Measurements from ENCODE around the gene IL17B.

IL17B gene

DNA sequence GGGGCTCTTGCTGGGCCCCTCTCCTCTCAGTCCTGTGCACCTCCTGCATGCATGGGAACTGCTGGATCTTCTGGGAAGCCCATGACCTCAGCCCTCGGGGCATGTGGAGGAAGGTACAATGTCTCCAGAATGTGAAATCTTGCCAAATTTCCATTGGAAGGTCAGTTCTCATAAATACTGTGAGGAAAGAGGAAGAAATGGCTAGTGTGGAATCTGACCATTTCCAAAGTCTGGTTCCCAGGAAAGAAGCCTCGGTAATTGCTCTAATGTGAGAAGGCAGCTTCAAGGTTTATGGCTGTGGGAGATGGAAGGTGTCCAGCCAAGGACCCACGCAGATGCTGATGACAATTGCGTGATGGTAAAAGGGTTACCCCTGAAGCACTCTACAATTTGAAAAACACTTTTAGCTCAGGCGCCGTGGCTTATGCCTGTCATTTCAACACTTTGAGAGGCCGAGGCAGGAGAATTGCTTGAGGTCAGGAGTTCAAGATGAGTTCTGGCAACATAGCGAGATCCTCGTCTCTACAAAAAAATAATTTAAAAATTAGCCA lies 8.1 kb upstream of the IL17B start:
- Histone ChIP-seq H3K4me1 (ENCODE audit: control insufficient read depth, insufficient read depth, low read length) (no peaks in the 10 kb centered on the region), H3K27me3 (ENCODE audit: control insufficient read depth, insufficient read depth, low read length, poor library complexity, severe bottlenecking) (no peaks in the 10 kb centered on the region), H3K9me3 (ENCODE audit: control insufficient read depth, low read length) (no peaks in the 10 kb centered on the region), H3K27ac (ENCODE audit: insufficient read depth, low read depth, low read length, poor library complexity, severe bottlenecking) (no peak overlapping the region), H3K4me3 (ENCODE audit: insufficient read depth, low read depth, low read length) (no peak overlapping the region), H3K36me3 (ENCODE audit: control insufficient read depth, insufficient read depth, low read length) (no peaks in the 10 kb centered on the region)
- WGBS, 2 experiments: 93 to 95% methylated on average over 9 of the region's 9 CpGs

DNA sequence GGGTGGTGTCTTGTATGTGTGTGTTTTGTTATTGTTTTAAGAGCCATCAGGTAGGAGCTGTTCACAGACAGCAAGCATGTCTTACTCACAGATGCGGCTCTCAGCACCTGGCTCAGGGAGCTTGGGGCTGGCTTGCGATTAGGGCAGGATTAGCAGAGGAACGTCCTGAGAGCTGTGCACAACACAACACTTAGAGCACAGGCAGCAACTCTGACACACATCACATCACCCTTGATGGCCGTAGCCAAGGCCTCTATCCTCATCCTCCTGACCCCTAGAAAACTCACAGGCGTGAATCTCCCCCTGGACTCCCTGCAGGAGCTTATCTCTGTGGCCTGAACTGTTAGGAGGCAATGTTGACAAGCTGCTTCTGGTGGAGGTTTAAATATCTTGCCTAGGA lies 7.1 kb upstream of the IL17B start:
- Histone ChIP-seq H3K4me1 (ENCODE audit: control insufficient read depth, insufficient read depth, low read length) (peaks cover 6% of the 10 kb centered on the region), H3K36me3 (ENCODE audit: control insufficient read depth, insufficient read depth, low read length) (no peaks in the 10 kb centered on the region), H3K9me3 (ENCODE audit: control insufficient read depth, low read length) (no peaks in the 10 kb centered on the region), H3K4me3 (ENCODE audit: insufficient read depth, low read depth, low read length) (no peak overlapping the region), H3K27me3 (ENCODE audit: control insufficient read depth, insufficient read depth, low read length, poor library complexity, severe bottlenecking) (no peaks in the 10 kb centered on the region), H3K27ac (ENCODE audit: insufficient read depth, low read depth, low read length, poor library complexity, severe bottlenecking) (no peak overlapping the region)
- 84 to 90% methylated on average over 5 of the region's 5 CpGs for WGBS, 2 experiments

DNA sequence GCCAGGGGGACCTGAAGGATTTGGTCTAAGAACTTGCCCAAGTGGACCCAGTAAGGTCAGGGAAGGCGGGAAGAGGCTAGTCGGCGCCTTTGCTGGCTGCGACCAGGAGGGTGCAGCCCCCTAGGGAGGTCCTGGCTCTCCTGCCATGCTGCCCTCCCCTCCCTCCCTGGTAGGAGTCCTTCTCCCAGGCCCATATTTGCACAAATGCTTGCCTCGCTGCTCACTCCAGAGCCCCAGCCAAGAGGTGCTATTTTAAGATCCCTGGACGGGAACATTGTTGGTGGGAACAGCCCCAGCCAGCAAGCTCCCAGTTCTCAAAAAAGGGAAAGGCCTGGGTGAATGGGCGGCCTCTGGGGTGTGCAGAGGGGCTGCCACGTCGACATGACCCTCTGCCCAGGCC lies 4.3 kb upstream of the IL17B start:
- Histone ChIP-seq H3K4me3 (ENCODE audit: insufficient read depth, low read depth, low read length) (no peak overlapping the region), H3K27ac (ENCODE audit: insufficient read depth, low read depth, low read length, poor library complexity, severe bottlenecking) (no peak overlapping the region), H3K36me3 (ENCODE audit: control insufficient read depth, insufficient read depth, low read length) (no peaks in the 10 kb centered on the region), H3K9me3 (ENCODE audit: control insufficient read depth, low read length) (no peaks in the 10 kb centered on the region), H3K27me3 (ENCODE audit: control insufficient read depth, insufficient read depth, low read length, poor library complexity, severe bottlenecking) (no peaks in the 10 kb centered on the region), H3K4me1 (ENCODE audit: control insufficient read depth, insufficient read depth, low read length) (peaks cover 7% of the 10 kb centered on the region)
- WGBS, 2 experiments: 91 to 95% methylated on average over 9 of the region's 9 CpGs

DNA sequence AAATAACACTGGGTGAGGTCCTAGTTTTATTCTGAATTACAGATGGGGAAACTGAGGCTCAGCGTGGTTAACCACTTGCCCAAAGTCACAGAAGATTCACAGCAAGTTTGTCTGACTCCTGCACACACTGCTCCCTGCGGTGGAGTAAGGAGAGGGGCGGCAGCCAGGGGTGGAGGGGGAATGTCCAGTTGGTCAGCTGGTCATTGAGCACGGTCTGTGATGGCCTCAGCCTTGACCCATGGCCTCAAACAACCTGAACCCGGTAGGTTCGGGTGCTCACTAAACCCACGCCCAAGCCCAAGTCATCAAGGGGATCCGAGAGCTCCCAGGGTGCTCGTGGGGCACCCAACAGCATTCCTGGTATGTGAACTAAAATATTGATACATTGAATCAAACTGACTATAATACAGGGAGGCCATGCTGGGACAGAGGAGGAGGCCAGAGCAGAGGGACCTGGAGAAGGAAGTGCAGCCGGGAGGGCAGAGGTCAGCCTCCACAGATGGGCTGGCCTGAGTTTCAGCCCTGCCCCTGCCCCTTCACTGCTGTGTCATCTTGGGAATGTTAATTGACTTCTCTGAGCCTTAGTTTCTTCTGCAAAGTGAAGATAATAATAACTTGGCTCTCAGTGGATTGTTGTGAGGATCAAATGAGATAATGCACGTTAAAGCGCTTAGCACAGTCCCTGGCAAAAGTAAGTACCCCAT lies 3.6 kb upstream of the IL17B start:
- no peaks in the 10 kb centered on the region for H3K27me3 ChIP-seq (ENCODE audit: control insufficient read depth, insufficient read depth, low read length, poor library complexity, severe bottlenecking)
- H3K36me3 ChIP-seq (ENCODE audit: control insufficient read depth, insufficient read depth, low read length): no peaks in the 10 kb centered on the region
- H3K4me3 ChIP-seq (ENCODE audit: insufficient read depth, low read depth, low read length): no peak overlapping the region
- no peak overlapping the region for H3K27ac ChIP-seq (ENCODE audit: insufficient read depth, low read depth, low read length, poor library complexity, severe bottlenecking)
- peaks cover 7% of the 10 kb centered on the region for H3K4me1 ChIP-seq (ENCODE audit: control insufficient read depth, insufficient read depth, low read length)
- 93% methylated on average over 10 to 12 of the region's 12 CpGs for WGBS, 2 experiments
- H3K9me3 ChIP-seq (ENCODE audit: control insufficient read depth, low read length): no peaks in the 10 kb centered on the region

DNA sequence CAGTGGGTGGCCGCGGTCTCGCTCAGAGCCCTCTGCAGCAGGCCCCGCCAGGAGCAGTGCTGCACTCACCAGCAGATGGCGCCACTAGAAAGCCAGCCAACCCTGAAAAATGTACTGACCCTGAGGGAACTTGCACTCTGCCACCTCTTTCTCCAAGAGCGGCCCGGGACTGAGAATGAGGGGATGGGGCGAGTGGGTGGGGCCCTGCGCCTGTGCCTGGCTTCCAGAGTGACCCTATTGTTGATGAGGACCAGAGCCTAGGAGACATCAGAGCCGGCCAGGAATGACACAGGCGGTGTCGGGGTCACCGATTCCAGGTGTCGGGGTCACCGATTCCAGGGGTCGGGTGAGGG lies 2.9 kb upstream of the IL17B start:
- H3K27ac ChIP-seq (ENCODE audit: insufficient read depth, low read depth, low read length, poor library complexity, severe bottlenecking): no peak overlapping the region
- H3K9me3 ChIP-seq (ENCODE audit: control insufficient read depth, low read length): no peaks in the 10 kb centered on the region
- H3K36me3 ChIP-seq (ENCODE audit: control insufficient read depth, insufficient read depth, low read length): no peaks in the 10 kb centered on the region
- no peaks in the 10 kb centered on the region for H3K27me3 ChIP-seq (ENCODE audit: control insufficient read depth, insufficient read depth, low read length, poor library complexity, severe bottlenecking)
- H3K4me3 ChIP-seq (ENCODE audit: insufficient read depth, low read depth, low read length): no peak overlapping the region
- peaks cover 7% of the 10 kb centered on the region for H3K4me1 ChIP-seq (ENCODE audit: control insufficient read depth, insufficient read depth, low read length)
- 45 to 47% methylated on average over 16 of the region's 16 CpGs for WGBS, 2 experiments

DNA sequence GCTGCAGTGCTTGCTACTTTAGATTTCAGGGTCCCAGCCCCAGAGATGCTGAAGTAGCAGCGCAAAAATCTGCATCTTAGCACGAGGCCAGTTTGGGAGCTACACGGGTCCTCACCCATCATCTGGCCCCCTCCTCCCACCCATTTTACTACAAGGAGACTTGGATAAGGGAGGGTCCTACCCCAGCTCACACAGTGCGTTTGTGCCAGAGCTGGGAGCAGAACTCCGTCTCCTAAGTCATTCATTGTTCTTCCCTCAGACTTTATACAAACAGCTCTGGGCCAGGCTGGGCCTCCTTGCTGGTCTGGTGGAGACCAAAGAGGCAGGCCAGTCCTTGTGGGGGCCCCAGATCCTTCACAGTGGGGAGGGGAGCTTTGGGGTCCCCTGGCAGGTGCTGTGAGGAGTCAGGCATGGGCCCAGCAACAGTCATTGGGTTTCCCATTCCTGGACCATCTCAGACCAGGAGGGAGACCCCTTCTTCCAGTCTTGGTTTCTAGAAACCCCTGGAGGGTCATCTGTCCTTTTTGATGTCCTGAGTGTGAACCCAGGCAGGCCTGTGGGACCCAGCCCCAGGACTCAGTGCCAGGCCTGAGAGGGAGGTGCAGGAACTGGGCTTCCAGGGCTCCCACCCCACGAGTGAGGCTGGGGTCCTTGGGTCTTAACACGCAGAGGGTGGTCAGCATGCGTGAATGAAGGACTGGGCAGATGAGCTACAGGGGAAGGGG lies 2.3 kb upstream of the IL17B start:
- Histone ChIP-seq H3K4me3 (ENCODE audit: insufficient read depth, low read depth, low read length) (no peak overlapping the region), H3K27me3 (ENCODE audit: control insufficient read depth, insufficient read depth, low read length, poor library complexity, severe bottlenecking) (no peaks in the 10 kb centered on the region), H3K9me3 (ENCODE audit: control insufficient read depth, low read length) (no peaks in the 10 kb centered on the region), H3K27ac (ENCODE audit: insufficient read depth, low read depth, low read length, poor library complexity, severe bottlenecking) (no peak overlapping the region), H3K36me3 (ENCODE audit: control insufficient read depth, insufficient read depth, low read length) (no peaks in the 10 kb centered on the region), H3K4me1 (ENCODE audit: control insufficient read depth, insufficient read depth, low read length) (peaks cover 7% of the 10 kb centered on the region)
- WGBS, 2 experiments: 57 to 59% methylated on average over 8 of the region's 8 CpGs

DNA sequence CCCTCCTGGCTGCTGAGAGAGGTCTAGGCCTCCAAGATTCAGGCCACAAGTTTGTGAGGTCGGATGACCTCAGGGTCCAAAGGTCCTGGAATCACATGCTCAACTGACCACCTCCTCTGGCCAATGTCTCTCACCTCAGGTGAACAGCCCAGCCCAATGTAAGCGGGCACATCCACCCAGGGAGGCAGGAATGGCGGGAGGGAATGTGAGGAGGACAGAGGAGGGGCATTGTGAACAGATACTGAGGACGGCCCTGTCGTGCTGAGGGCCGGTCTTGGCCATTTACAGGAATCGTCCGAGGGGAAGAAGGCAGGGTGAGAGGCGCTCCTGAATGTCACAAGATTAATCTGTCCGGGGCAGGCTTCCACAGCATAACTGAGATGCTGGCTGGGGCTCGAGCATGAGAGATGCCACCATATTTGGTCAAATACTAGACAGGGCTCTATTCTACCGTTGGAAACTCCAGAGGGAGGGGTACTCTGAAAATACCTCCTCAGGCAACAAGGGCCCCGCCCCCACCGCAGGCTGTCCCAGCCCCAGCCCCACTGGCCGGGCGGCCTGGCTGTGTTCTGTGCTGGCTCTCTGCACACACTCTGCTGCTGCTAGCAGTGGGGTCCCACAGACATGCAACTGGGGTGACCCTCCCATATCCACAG lies 1.5 kb upstream of the IL17B start:
- peaks cover 7% of the 10 kb centered on the region for H3K4me1 ChIP-seq (ENCODE audit: control insufficient read depth, insufficient read depth, low read length)
- H3K27ac ChIP-seq (ENCODE audit: insufficient read depth, low read depth, low read length, poor library complexity, severe bottlenecking): no peak overlapping the region
- no peaks in the 10 kb centered on the region for H3K36me3 ChIP-seq (ENCODE audit: control insufficient read depth, insufficient read depth, low read length)
- no peak overlapping the region for H3K4me3 ChIP-seq (ENCODE audit: insufficient read depth, low read depth, low read length)
- no peaks in the 10 kb centered on the region for H3K9me3 ChIP-seq (ENCODE audit: control insufficient read depth, low read length)
- H3K27me3 ChIP-seq (ENCODE audit: control insufficient read depth, insufficient read depth, low read length, poor library complexity, severe bottlenecking): no peaks in the 10 kb centered on the region
- WGBS, 2 experiments: 76 to 81% methylated on average over 16 of the region's 16 CpGs

DNA sequence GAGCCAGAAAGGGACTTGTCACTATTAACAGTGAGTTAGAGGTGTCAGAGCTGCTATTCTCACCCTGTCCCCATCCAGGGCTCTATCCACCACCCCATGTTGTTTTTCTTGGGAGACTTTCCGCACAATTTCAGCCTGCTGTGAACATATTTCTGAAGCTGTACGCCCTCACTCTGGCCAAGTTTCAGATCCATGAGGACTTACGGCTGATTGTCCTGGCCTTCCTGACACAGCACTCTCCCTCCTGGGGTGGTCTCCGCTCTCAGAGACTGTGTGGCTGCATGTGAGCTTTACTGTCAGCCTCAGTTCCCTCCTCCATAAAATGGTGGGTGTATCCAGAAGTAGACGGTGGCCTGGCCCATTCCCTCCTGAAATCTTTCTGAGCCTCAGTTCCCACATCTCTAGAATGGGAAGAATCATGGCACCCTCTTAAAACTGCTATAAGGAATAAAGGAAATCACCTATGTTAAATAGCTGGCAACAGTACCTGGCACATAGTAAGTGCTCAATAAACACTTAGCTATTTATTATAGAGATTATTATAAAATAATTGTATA lies 804 bp upstream of the IL17B start:
- H3K9me3 ChIP-seq (ENCODE audit: control insufficient read depth, low read length): no peaks in the 10 kb centered on the region
- H3K27me3 ChIP-seq (ENCODE audit: control insufficient read depth, insufficient read depth, low read length, poor library complexity, severe bottlenecking): no peaks in the 10 kb centered on the region
- no peaks in the 10 kb centered on the region for H3K36me3 ChIP-seq (ENCODE audit: control insufficient read depth, insufficient read depth, low read length)
- H3K4me3 ChIP-seq (ENCODE audit: insufficient read depth, low read depth, low read length): no peak overlapping the region
- no peak overlapping the region for H3K27ac ChIP-seq (ENCODE audit: insufficient read depth, low read depth, low read length, poor library complexity, severe bottlenecking)
- 93 to 94% methylated on average over 5 of the region's 5 CpGs for WGBS, 2 experiments
- H3K4me1 ChIP-seq (ENCODE audit: control insufficient read depth, insufficient read depth, low read length): peaks cover 7% of the 10 kb centered on the region

DNA sequence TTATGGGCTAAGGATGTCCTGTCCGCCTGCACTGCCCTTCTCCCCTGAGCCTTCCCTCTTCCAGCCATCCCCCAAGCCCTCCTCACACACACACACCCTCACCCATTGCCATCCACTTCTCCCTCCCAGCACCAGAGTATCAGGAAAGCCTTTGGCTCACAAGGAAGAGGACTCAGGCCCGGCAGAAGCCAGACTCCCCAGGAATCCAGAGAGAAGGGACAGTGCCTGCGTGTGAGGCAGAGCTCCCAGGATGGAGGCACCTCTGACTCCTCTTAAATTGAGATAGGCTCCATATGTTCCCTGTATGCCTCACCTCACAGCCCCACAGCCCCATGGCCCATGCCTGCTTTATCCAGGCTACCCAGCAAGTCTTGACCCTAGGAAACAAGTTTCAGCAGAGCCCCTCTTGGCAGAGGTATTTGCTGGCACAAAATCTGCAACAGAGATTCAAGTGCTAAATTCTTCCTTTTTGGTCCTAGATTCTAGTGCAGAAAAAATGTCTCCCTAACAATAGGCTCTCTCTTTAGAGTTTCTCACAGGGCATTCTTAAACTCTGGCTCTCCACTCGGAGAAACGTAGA lies 761 bp downstream of the IL17B start:
- Histone ChIP-seq H3K36me3 (ENCODE audit: control insufficient read depth, insufficient read depth, low read length) (no peaks in the 10 kb centered on the region), H3K4me1 (ENCODE audit: control insufficient read depth, insufficient read depth, low read length) (peaks cover 7% of the 10 kb centered on the region), H3K9me3 (ENCODE audit: control insufficient read depth, low read length) (no peaks in the 10 kb centered on the region), H3K27ac (ENCODE audit: insufficient read depth, low read depth, low read length, poor library complexity, severe bottlenecking) (no peak overlapping the region), H3K27me3 (ENCODE audit: control insufficient read depth, insufficient read depth, low read length, poor library complexity, severe bottlenecking) (no peaks in the 10 kb centered on the region), H3K4me3 (ENCODE audit: insufficient read depth, low read depth, low read length) (no peak overlapping the region)
- 80 to 82% methylated on average over 5 of the region's 5 CpGs for WGBS, 2 experiments

Measured in ectodermal cell (in vitro differentiated cells).